Fibroblast of gingiva (primary cell): ENCODE measurements around the gene BRK1.
A peak's percentile ranks its signal among the peaks of the same experiment; 100 is the strongest.
"Not testable (repeated sequence)": the region's sequence is repeated elsewhere in the genome, so short reads cannot be mapped to it uniquely, and the experiment has no call there.

ENCODE experiments used
- DNase-seq: peaks from one replicate; pipeline ENCODE4 v3.0.0-alpha.2; 2011; ENCODE audit warnings: low read depth

Gene BRK1

GRCh38 chr3:10142707-10143560 is 27.5 kb downstream of the BRK1 start:
- DNase-seq = peak; percentile 10

- DNase-seq = no peak
Observed at GRCh38 chr3:10145685-10146084, 30.2 kb downstream of the BRK1 start.

- DNase-seq = no peak
Observed at GRCh38 chr3:10149226-10149625, 33.8 kb downstream of the BRK1 start.

GRCh38 chr3:10150987-10151386 is 35.5 kb downstream of the BRK1 start:
- no peak for DNase-seq

- no peak for DNase-seq
Observed at GRCh38 chr3:10154335-10155122, 39.1 kb downstream of the BRK1 start.

GRCh38 chr3:10155123-10155472 is 39.6 kb downstream of the BRK1 start:
- no peak for DNase-seq

- DNase-seq = no peak
Observed at GRCh38 chr3:10155658-10156057, 40.2 kb downstream of the BRK1 start.

- DNase-seq = no peak
Observed at GRCh38 chr3:10157031-10157430, 41.6 kb downstream of the BRK1 start.

- DNase-seq = not testable (repeated sequence)
Observed at GRCh38 chr3:10158555-10158954, 43.1 kb downstream of the BRK1 start.

- DNase-seq = peak; percentile 56
Observed at GRCh38 chr3:10160346-10160745, 44.9 kb downstream of the BRK1 start.

GRCh38 chr3:10160925-10161324 is 45.5 kb downstream of the BRK1 start:
- no peak for DNase-seq

GRCh38 chr3:10162185-10162584 is 46.7 kb downstream of the BRK1 start:
- no peak for DNase-seq

- not testable (repeated sequence) for DNase-seq
Observed at GRCh38 chr3:10164201-10164545, 48.7 kb downstream of the BRK1 start.

- DNase-seq = peak; percentile 58
Observed at GRCh38 chr3:10164546-10165393, 49.3 kb downstream of the BRK1 start, which contains the start of gene IRAK2. Gene IRAK2 (plus strand): TSS chr3:10164919. CDS start chr3:10164955, 36 bp downstream.

- no peak for DNase-seq
Observed at GRCh38 chr3:10166213-10166604, 50.7 kb downstream of the BRK1 start.

- DNase-seq = no peak
Observed at GRCh38 chr3:10169000-10169496, 53.6 kb downstream of the BRK1 start.

GRCh38 chr3:10170915-10171478 is 55.5 kb downstream of the BRK1 start:
- no peak for DNase-seq

GRCh38 chr3:10173095-10173925 is 57.8 kb downstream of the BRK1 start:
- no peak for DNase-seq

GRCh38 chr3:10173926-10174435 is 58.5 kb downstream of the BRK1 start:
- peak; percentile 88 for DNase-seq

- DNase-seq = not testable (repeated sequence)
Observed at GRCh38 chr3:10175334-10175733, 59.9 kb downstream of the BRK1 start.

GRCh38 chr3:10176150-10176549 is 60.7 kb downstream of the BRK1 start:
- not testable (repeated sequence) for DNase-seq
